Measurements from ENCODE around the gene IQCK. TPM values are rescaled to one million over a fixed set of nuclear protein-coding genes. Genes with fewer than 3 reads are reported as not detected.
"Not testable (repeated sequence)": the region's sequence is repeated elsewhere in the genome, so short reads cannot be mapped to it uniquely, and the experiment has no call there.

The IQCK gene
- total RNA-seq, 2 donors from 2014 or later: 2.3 TPM

DNA sequence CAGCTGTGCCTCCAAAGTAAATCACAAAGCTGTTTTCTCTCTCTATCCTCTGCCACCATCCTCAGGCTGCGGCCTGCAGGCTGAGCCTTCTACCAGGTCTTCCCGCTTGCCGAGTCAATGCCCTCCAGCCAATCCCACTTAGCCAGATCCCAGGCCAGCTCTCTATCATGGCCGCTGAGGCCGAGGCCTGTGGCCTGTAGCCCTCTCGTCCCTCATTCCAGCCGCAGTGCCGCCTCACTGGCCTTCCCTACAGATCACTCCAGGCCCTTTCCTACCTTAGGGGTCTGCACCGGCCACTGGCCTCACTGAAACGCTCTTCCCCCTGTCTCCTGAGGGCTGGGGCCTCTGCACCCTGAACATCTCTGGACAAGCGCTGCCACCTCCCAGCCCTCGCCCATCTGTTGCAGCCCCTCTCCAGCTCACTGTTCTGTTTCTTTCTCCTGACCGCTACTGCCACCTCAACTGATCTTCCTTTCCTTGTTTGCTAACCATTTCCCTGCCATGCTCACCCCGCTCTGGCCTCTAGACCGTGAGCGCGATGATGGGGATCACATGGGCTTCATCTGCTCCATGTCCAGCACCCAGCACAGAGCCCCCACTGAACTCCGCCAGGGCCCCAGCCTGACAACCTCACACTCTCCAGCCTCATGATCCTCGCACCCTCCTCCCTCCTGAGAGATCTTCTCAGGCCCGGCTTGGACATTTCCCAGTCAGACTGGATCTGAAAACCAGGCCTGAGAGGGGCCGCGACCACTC, 8.5 kb upstream of the IQCK start:
- Mint-ChIP-seq H3K36me3 (peaks cover 24 to 41% of the 10 kb centered on the region in 2 donors), H3K9me3 (no peaks in the 10 kb centered on the region), H3K27ac (peak overlapping the region in 1 of 2 donors; percentile 86)
- DNase-seq (ENCODE audit: low spot score in 2 of 2): no peak
- ATAC-seq: no peak

DNA sequence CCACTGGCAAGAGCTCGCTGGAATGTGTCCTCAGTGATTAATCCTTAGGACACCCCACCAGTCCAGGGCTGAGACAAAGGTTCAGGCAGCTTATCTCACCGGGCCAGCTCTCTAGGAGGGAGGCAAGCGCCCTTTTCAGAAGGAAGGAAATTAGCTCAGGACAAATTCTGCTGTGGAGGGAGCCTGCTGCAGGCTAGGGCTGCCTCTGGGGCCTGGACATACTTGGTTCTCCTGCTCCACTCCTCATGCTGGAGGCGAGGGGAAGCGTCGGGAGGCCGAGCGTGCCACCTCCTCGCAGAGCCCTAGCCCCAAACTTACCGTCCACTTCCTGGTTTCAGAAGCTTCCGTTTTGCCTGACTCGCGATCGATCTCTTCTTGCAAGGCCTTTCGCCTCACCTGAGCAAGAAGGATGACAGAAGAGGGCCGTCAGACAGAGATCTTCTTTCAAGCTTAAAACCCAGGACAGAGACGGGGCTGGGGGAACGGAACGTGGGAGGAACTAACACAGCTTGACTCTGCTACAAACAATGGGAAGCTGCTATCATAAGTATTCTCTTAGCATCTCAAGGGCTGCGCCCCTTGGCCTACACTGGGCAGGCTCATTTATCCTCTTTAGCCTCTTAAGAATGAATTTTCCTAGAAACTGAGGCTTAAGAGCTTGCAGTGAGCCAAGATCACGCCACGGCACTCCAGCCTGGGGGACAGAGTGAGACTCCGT, 7.7 kb upstream of the IQCK start:
- Mint-ChIP-seq H3K27ac (peak overlapping the region in 1 of 2 donors; percentile 86), H3K9me3 (no peaks in the 10 kb centered on the region), H3K36me3 (peaks cover 21 to 38% of the 10 kb centered on the region in 2 donors)
- no peak for ATAC-seq
- no peak for DNase-seq (ENCODE audit: low spot score in 2 of 2)

DNA sequence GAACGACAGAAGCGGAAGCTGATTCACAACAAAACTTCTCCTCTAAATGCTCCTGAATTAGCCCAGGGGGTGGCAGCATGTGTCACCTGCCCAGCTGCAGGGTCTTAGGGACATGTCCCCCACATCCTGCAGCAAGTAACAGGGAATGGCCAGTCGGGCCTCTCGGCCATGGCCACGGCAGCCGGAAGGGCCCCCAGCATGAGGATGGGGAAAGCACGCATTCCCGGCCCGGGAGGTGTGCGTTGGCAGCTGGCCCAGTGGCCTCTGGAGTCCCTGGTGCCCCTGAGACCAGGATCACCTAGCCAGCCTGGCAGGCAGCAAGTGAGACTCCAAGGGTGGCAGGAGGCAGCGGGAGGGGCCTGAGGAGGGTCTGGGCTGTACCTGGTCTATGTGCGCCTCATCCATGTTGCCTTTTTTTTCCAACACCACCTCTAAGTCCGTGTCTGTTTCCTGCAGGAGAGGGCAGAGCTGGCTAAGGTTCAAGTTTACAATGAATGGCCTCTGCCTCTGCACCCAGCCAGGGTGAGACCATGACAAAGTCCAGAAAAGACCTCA, 7.0 kb upstream of the IQCK start:
- H3K9me3 Mint-ChIP-seq: no peaks in the 10 kb centered on the region
- peak overlapping the region in 1 of 2 donors; percentile 82 for H3K27ac Mint-ChIP-seq
- no peak for ATAC-seq
- DNase-seq (ENCODE audit: low spot score in 2 of 2): no peak
- peaks cover 21 to 31% of the 10 kb centered on the region in 2 donors for H3K36me3 Mint-ChIP-seq

DNA sequence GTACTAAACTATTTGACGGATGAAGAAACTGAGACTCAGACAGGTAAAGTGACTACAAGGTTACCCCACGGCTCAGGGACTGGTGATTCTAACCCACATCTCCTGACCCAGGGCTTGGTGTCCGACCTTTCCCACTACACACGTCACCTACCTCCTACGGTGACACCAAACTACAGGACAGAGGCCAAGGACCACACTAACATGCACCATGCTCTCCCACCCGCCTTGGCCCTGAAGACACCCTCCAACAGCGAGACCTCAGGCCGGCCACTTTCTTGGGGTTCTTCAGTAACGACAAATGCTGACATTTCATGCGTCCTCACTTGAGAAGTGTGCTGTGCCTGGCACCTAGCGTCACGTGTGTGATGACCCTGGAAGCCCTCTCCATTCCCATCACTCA, 6.4 kb upstream of the IQCK start:
- Mint-ChIP-seq H3K27ac (peak overlapping the region in 1 of 2 donors; percentile 82), H3K9me3 (no peaks in the 10 kb centered on the region), H3K36me3 (peaks cover 21 to 30% of the 10 kb centered on the region in 2 donors)
- ATAC-seq: no peak
- no peak for DNase-seq (ENCODE audit: low spot score in 2 of 2)

DNA sequence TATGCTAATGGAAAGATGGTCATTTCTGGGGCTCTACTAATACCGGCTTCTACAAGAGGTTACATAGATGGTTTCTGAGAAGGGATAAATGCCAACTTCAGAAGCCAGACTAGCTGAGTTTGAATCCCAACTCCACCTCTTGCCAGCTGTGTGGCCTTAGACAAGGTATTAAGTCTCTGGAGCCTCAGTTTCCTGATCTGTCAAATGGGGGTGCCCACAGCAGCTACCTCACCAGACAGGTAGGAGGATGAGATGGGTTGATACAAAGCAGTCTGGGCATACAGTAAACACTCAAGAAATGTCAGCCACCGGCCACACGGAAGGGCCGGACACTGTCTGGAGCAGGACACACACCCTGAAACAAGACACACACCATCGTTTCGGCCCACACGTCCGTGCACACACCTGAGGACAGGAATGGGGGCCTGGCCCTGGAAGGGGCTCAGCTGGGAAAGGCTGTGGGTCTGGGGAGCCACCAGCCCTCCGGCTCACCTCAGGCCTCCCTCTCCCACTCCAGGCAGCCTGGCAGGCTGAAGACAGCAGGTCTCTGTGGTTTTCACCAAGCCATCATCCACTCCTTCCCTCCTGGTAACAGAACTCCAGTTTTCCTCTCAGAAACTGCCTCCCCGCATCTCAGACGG, 5.5 kb upstream of the IQCK start:
- Mint-ChIP-seq H3K36me3 (peaks cover 26 to 34% of the 10 kb centered on the region in 2 donors), H3K9me3 (no peaks in the 10 kb centered on the region), H3K27ac (no peak overlapping the region)
- ATAC-seq (no peak), DNase-seq (ENCODE audit: low spot score in 2 of 2) (no peak)

DNA sequence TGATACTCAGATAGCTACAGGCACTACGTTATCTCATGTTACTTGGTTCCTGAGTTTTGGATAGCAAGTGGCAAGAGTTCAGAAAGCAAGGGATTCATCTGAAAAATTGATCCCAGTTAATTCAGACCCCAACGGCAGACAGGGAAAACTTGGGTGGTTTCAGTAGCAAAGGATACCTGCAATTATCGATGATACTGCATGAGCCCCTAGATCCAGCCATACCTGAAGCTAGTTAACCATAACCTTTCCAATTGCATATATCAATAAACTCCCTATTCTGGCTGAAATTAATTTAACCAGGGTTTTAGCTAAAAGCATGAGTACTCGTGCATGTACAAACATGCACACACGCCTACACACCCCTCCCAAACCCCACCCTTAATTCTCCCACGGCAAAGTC, 4.4 kb upstream of the IQCK start:
- ATAC-seq (no peak), DNase-seq (ENCODE audit: low spot score in 2 of 2) (no peak)
- peaks cover 31 to 35% of the 10 kb centered on the region in 2 donors for H3K36me3 Mint-ChIP-seq

DNA sequence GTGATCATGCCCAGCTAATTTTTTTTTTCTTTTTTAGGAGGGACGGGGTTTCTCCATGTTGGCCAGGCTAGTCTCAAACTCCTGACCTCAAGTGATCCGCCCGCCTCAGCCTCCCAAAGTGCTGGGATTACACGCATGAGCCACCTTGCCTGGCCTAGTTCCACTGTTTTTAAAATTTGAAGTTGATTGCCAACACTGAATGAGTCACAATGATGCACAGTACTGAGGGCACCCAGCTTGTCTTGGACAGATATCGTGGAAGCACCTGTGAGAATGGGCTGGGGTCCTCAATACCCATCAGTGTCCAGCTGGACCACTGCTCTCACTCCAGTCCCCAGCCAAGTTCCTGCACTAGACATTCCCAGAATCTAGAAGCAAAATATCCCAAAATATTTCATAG, 2.5 kb upstream of the IQCK start:
- DNase-seq (ENCODE audit: low spot score in 2 of 2) (no peak), ATAC-seq (no peak)
- Mint-ChIP-seq H3K9me3 (no peaks in the 10 kb centered on the region), H3K27ac (no peak overlapping the region), H3K36me3 (peaks cover 20 to 21% of the 10 kb centered on the region in 2 donors)

More for the DNA sequence above, 4.4 kb upstream of the IQCK start:
- no peaks in the 10 kb centered on the region for H3K9me3 Mint-ChIP-seq
- peak overlapping the region in 1 of 2 donors; percentile 45 for H3K27ac Mint-ChIP-seq

DNA sequence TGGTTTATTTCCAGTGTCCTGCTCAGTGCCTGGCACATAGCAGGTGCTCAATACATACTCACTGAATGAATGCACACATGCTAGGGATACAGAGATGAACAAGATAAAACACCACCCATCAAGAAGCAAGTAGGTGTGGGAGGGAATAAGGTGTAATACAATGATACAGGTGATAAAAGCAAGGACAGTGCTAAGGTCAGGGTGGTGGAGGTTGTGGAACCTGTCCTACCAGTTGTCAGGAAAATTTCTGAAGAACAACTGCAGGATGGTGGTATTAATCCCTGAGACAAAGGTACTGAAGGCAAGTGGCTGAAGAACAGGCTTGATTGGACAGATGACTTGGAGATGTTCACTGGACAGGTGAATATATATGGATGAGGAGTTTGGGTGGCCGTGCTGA, 1.9 kb upstream of the IQCK start:
- ATAC-seq: no peak
- H3K36me3 Mint-ChIP-seq: peaks cover 20 to 21% of the 10 kb centered on the region in 2 donors
- no peaks in the 10 kb centered on the region for H3K9me3 Mint-ChIP-seq
- no peak for DNase-seq (ENCODE audit: low spot score in 2 of 2)
- no peak overlapping the region for H3K27ac Mint-ChIP-seq

DNA sequence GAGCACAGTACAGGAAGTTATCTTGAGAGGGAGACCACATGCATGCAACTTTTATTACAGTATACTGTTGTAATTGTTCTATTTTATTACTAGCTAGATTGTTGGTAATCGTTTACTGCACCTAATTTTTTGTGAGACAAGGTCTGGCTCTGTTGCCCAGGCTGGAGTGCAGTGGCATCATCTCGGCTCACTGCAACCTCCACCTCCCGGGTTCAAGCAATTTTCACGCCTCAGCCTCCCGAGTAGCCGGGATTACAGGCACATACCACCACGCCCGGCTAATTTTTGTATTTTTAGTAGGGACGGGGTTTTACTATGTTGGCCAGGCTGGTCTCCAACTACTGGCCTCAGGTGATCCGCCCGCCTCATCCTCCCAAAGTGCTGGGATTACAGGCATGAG, 1.3 kb upstream of the IQCK start:
- H3K27ac Mint-ChIP-seq: peak overlapping the region; percentile 90 to 96
- peaks cover 18 to 20% of the 10 kb centered on the region in 2 donors for H3K36me3 Mint-ChIP-seq
- not testable (repeated sequence) for DNase-seq (ENCODE audit: low spot score in 2 of 2); H3K9me3 Mint-ChIP-seq; ATAC-seq

DNA sequence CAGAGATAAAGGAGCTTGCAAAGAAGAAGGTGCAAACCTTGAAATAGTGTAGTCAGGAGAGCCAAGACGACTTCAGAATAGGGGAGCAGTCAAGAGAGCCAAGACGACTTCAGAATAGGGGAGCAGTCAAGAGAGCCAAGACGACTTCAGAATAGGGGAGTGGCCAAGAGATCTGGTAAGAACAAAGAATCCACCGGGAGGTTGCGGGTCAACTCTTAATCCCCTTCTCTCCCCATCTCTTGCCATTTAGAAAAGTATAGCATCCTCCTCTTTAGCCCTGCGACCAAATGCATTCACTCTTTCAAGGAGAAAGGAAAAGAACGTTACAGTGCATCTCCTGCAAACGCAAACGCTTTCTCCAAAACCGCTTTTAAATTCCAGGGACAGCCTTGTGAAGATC, 757 bp upstream of the IQCK start:
- Mint-ChIP-seq H3K27ac (peak overlapping the region; percentile 90 to 96), H3K36me3 (peaks cover 15 to 20% of the 10 kb centered on the region in 2 donors), H3K9me3 (no peaks in the 10 kb centered on the region)
- no peak for ATAC-seq
- DNase-seq (ENCODE audit: low spot score in 2 of 2): no peak

DNA sequence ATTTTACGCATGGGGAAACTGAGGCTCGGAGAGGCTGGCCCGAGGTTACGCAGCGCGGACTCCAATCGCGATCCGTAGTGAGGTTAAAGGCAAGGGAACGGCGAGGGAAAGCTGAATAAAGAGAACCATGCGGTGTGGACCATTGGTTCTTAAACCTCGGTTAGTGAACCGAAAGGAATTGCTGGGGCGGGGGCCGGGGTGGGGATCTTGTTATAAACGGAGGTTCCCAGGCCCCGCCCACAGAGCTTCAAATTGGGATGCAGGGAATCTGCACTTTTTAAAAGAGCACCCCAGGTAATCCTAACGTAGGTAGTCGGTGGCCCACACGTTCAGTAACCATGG, 524 bp downstream of the IQCK start:
- peak overlapping the region in 1 of 2 donors; percentile 90 for H3K27ac Mint-ChIP-seq
- ATAC-seq (no peak), DNase-seq (ENCODE audit: low spot score in 2 of 2) (no peak)

DNA sequence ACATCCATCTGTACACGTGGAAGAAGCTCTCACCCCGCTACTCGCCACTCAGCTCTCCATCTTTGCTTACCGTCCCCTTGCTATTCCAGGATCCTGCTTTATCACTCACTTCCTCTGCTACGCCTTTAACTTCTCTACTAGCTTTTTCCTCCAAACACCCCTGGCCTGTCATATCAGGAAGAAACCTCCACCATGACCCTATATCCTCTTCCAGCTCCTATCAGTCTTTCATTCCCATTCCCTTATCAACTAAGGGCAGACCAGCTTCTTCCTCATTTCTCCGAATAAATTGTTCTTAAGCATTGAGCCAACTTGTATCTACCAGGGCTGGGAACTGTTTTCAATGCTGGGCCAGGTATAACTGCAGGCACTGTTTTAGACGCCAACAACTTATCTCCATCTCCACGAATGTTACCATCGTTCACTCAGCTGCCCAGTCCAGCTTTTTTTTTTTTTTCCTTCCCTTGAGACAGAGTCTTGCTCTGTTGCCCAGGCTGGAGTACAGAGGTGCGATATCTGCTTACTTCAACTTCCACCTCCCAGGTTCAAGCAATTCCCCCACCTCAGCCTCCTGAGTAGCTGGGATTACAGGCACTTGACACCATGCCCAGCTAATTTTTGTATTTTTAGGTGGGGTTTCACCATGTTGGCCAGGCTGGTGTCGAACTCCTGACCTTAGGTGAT, 4.3 kb downstream of the IQCK start:
- no peak for ATAC-seq
- Mint-ChIP-seq H3K27ac (peak overlapping the region in 1 of 2 donors; percentile 1), H3K9me3 (no peaks in the 10 kb centered on the region), H3K36me3 (peaks cover 3 to 6% of the 10 kb centered on the region in 2 donors)
- DNase-seq (ENCODE audit: low spot score in 2 of 2): no peak

More for the DNA sequence above, 524 bp downstream of the IQCK start:
- peaks cover 15 to 20% of the 10 kb centered on the region in 2 donors for H3K36me3 Mint-ChIP-seq
- no peaks in the 10 kb centered on the region for H3K9me3 Mint-ChIP-seq

DNA sequence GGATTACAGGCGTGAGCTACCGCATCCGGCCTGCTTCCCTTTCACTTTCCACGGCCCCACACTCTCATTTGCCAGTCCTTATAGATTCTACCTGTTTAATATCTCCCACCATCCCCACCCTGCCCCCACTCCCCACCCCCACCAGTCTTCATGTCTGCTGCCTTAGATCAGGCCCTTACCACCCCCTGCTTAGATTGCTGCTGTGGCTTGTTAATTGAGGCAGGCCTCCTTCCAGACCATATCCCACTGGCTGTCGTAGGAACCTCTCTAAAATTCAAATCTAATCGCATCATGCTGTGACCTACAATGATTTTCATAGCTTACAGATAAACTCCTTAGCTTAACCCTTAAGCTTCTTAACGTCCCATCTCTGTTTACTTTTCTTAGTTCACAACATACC, 4.9 kb downstream of the IQCK start:
- no peak overlapping the region for H3K27ac Mint-ChIP-seq
- ATAC-seq (no peak), DNase-seq (ENCODE audit: low spot score in 2 of 2) (no peak)
- peaks cover 0 to under 1% of the 10 kb centered on the region in 2 donors for H3K36me3 Mint-ChIP-seq
- H3K9me3 Mint-ChIP-seq: no peaks in the 10 kb centered on the region

DNA sequence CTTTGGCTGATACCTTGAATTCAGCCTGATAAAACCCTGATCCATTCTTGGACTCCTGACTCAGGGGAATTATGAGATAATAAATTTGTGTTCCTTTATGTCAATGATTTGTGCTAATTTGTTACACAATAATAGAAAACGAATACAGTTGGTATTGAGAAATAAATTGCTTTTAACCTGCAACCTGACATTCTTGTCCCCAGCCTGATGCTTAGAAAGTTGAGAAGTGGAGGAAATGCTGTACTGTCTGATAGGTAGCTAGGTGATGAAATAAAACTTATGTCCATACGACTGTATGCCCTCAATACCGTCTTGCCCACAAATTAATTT, 10.5 kb downstream of the IQCK start:
- no peaks in the 10 kb centered on the region for H3K36me3 Mint-ChIP-seq

DNA sequence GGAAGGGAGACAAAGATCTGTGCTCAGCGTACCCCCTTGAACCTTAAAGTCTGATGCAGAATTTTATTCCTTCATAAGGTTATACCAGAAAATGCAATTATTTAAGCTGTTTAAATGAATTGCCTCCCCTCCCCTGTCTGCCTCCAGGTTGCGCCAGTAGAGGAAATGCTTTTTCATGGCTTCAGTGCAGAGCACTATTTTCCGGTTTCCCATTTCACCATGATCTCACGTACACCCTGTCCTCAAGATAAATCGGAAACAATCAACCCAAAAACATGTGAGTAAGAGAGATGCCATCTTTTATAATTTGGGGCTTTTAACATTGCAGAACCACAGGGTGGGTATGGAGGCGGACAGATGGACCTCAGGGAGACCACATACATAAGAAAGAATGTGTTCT, 15.5 kb downstream of the IQCK start:
- Mint-ChIP-seq H3K36me3 (peaks cover 0 to 5% of the 10 kb centered on the region in 2 donors), H3K27ac (no peak overlapping the region), H3K9me3 (no peaks in the 10 kb centered on the region)
- ATAC-seq (no peak), DNase-seq (ENCODE audit: low spot score in 2 of 2) (no peak)

More for the DNA sequence above, 10.5 kb downstream of the IQCK start:
- DNase-seq (ENCODE audit: low spot score in 2 of 2) (no peak), ATAC-seq (no peak)
- Mint-ChIP-seq H3K27ac (no peak overlapping the region), H3K9me3 (no peaks in the 10 kb centered on the region)

DNA sequence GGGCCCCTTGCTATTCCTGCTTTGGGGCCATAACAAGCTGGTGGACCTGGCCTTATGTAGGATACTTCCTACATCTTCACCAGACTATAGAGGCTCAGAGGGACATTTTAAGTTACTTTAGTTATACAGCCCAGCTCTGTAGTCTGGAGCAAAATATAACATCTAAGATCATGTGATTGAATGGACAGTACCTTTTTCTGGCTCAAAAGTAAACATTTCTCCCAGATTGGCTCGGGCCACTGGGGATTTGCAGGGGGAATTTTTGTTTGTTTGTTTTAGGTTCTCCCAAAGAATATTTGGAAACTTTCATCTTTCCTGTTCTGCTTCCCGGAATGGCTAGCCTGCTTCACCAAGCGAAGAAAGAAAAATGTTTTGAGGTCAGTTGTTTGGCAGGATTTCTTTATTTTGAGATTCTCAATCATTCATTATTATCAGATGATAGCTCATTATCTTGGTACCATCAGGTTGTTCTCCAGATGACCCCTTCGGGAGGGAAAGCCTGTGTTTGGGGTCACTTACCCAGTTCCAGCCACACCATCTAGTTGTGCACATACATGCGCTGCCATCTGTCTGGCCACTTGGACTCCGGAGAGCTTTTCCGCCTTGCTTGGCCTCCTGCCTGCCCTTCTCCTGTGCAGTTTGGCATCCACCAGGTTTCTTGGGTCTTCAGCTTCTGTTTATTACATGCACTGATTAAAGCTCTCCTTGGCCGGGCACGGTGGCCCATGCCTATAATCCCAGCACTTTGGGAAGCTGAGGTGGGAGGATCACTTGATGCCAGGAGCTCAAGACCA, 17.2 kb downstream of the IQCK start:
- peaks cover 0 to 5% of the 10 kb centered on the region in 2 donors for H3K36me3 Mint-ChIP-seq
- ATAC-seq (no peak), DNase-seq (ENCODE audit: low spot score in 2 of 2) (no peak)
- no peaks in the 10 kb centered on the region for H3K9me3 Mint-ChIP-seq
- H3K27ac Mint-ChIP-seq: no peak overlapping the region

All from activated naive CD4-positive, alpha-beta T cell treated with anti-CD3 and anti-CD28 coated beads, Interleukin-2, amount 50 U/mL, for 72 hours (primary cell).